ENCODE data around the gene TEPSIN. TPM values are rescaled to one million over a fixed set of nuclear protein-coding genes. Genes with fewer than 3 reads are reported as not detected.

Gene TEPSIN
- total RNA-seq, 4 donors from 2014 or later, result 16.7 to 42.9 (median 23.3) TPM

GRCh38 chr17:81253358-81254131 is 14.7 kb upstream of the TEPSIN start:
- intact Hi-C loops (cut with DNase I), result loop anchor here (5.0 kb wide), 1 partner anchor 229 kb away; no protein-coding TSS in a partner anchor

DNA sequence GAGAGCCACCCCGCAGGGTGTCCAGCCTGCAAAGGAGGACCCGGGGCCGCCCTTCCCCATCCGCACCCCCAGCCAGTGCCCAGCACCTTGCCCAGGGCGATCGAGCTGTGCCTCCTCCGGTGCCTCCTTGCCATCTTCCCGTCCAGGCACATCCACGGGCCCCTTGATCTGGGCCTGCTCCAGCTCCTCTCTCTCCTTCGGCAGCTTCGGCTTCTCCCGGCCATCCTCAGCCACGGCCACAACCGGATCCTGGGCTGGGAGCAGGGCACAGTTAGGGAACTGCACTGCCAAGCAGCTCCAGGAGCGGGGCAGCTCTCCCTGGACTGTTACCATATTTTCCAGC is 14.1 kb upstream of the TEPSIN start:
- TF ChIP-seq CTCF (IDR thresholded peaks at IDR 0.05) (no peak), POLR2A (IDR thresholded peaks at IDR 0.05) (no peak)
- no peak for DNase-seq
- H3K27me3 ChIP-seq, result no peaks in the 10 kb centered on the region
- WGBS, 2 donors, result 75 to 85% methylated on average over 6 to 10 of the region's 15 CpGs
- peaks cover 13 to 38% (median 22%) of the 10 kb centered on the region in 3 donors for H3K4me1 ChIP-seq
- H3K36me3 ChIP-seq, result peaks cover 8 to 55% (median 14%) of the 10 kb centered on the region in 3 donors
- no peak overlapping the region for H3K4me3 ChIP-seq
- H3K9me3 ChIP-seq, result no peaks in the 10 kb centered on the region
- no peak overlapping the region for H3K27ac ChIP-seq
- intact Hi-C loops (cut with DNase I), result loop anchor here (5.0 kb wide), 1 partner anchor 229 kb away; no protein-coding TSS in a partner anchor

More at GRCh38 chr17:81253358-81254131, 14.7 kb upstream of the TEPSIN start:
- H3K27ac ChIP-seq, result peak overlapping the region in 1 of 4 donors; percentile 83
- H3K4me3 ChIP-seq, result no peak overlapping the region
- H3K4me1 ChIP-seq, result peaks cover 13 to 38% (median 22%) of the 10 kb centered on the region in 3 donors
- DNase-seq, result no peak
- H3K27me3 ChIP-seq, result no peaks in the 10 kb centered on the region
- peaks cover 11 to 61% (median 15%) of the 10 kb centered on the region in 3 donors for H3K36me3 ChIP-seq
- WGBS, 2 donors, result 59 to 62% methylated on average over 18 to 19 of the region's 19 CpGs
- TF ChIP-seq POLR2A (IDR thresholded peaks at IDR 0.05), result no peak
- peak; percentile 71 to 90 (median 84) for TF ChIP-seq CTCF (IDR thresholded peaks at IDR 0.05)
- H3K9me3 ChIP-seq, result no peaks in the 10 kb centered on the region

GRCh38 chr17:81252326-81252986 is 13.6 kb upstream of the TEPSIN start:
- H3K4me3 ChIP-seq, result no peak overlapping the region
- H3K36me3 ChIP-seq, result peaks cover 8 to 50% (median 14%) of the 10 kb centered on the region in 3 donors
- intact Hi-C loops (cut with DNase I), result loop anchor here (5.0 kb wide), 1 partner anchor 230 kb away; no protein-coding TSS in a partner anchor
- H3K27me3 ChIP-seq, result no peaks in the 10 kb centered on the region
- no peaks in the 10 kb centered on the region for H3K9me3 ChIP-seq
- no peak overlapping the region for H3K27ac ChIP-seq
- DNase-seq, result no peak
- WGBS, 2 donors, result 86 to 87% methylated on average over 8 to 9 of the region's 15 CpGs
- H3K4me1 ChIP-seq, result peaks cover 13 to 38% (median 22%) of the 10 kb centered on the region in 3 donors
- no peak for TF ChIP-seq CTCF (IDR thresholded peaks at IDR 0.05)
- TF ChIP-seq POLR2A (IDR thresholded peaks at IDR 0.05), result no peak

- Histone ChIP-seq H3K36me3 (peaks cover 8 to 48% (median 14%) of the 10 kb centered on the region in 3 donors), H3K27me3 (no peaks in the 10 kb centered on the region), H3K27ac (no peak overlapping the region), H3K4me1 (peaks cover 13 to 35% (median 22%) of the 10 kb centered on the region in 3 donors), H3K4me3 (no peak overlapping the region), H3K9me3 (no peaks in the 10 kb centered on the region)
- DNase-seq, result no peak
- TF ChIP-seq POLR2A (IDR thresholded peaks at IDR 0.05) (no peak), CTCF (IDR thresholded peaks at IDR 0.05) (no peak)
- WGBS, 2 donors, result 79 to 93% methylated on average over 17 to 24 of the region's 29 CpGs
- intact Hi-C loops (cut with DNase I), result loop anchor here (5.0 kb wide), 1 partner anchor 230 kb away; no protein-coding TSS in a partner anchor
Measured at GRCh38 chr17:81251709-81252301, 12.9 kb upstream of the TEPSIN start.

All from esophagus squamous epithelium (tissue), 5 donors.